Heart right ventricle (tissue), 16 donors: Measurements from ENCODE around the gene HABP2. TPM values are rescaled to one million over a fixed set of nuclear protein-coding genes. Genes with fewer than 3 reads are reported as not detected.

Source experiments
- ATAC-seq, 8 donors: fragments of 200-7000 bp; cut with Tn5 transposase; one replicate each; pipeline ENCODE4 v1.9.1; 2020; ENCODE audit warnings: mild to moderate bottlenecking in 8 of 8, moderate library complexity in 8 of 8, moderate number of reproducible peaks in 1 of 8
- DNase-seq, 2 donors: peaks; one replicate each; pipeline ENCODE4 v3.0.0-alpha.2; 2020
- H3K27ac ChIP-seq, 10 donors: fragments of 200-600 bp; sonication (generic) in 2 of 10; one replicate each; pipeline versions ENCODE4 v1.5.0 to v1.8.0; 2020 to 2022; ENCODE audit warnings: mild to moderate bottlenecking in 3 of 10
- H3K27me3 ChIP-seq, 7 donors: fragments of 200-600 bp; one replicate each; pipeline ENCODE4 v1.8.0; 2021 to 2022; ENCODE audit warnings: mild to moderate bottlenecking in 2 of 7
- H3K36me3 ChIP-seq, 9 donors: fragments of 200-600 bp; sonication (generic) in 1 of 9; one replicate each; pipeline versions ENCODE4 v1.5.0 to v1.8.0; 2020 to 2022; ENCODE audit warnings: mild to moderate bottlenecking in 2 of 9
- H3K4me1 ChIP-seq, 9 donors: fragments of 200-600 bp; sonication (generic) in 1 of 9; one replicate each; pipeline versions ENCODE4 v1.5.0 to v1.8.0; 2020 to 2022; ENCODE audit warnings: mild to moderate bottlenecking in 4 of 9
- H3K4me3 ChIP-seq, 10 donors: fragments of 200-600 bp; sonication (generic) in 2 of 10; one replicate each; pipeline versions ENCODE4 v1.5.0 to v1.8.0; 2020 to 2022; ENCODE audit warnings: mild to moderate bottlenecking in 7 of 10, moderate library complexity in 2 of 10
- H3K9me3 ChIP-seq, 11 donors: fragments of 200-600 bp in 10 of 11; sonication (generic) in 2 of 11; one replicate each; pipeline versions ENCODE4 v1.5.0 to v1.8.0; 2013 to 2022; ENCODE audit warnings: mild to moderate bottlenecking in 2 of 11, control low read depth in 1 of 11, moderate library complexity in 1 of 11
- WGBS, 2 donors: extraction: QIAGEN DNeasy Blood & Tissue Kit; methylation state at CpG; one replicate each; pipeline ENCODE4 v1.1.7; 2013; ENCODE audit warnings: inconsistent platforms in 1 of 2; 5-methylcytosine and 5-hydroxymethylcytosine counted together
- intact Hi-C, 10 donors: fragments of 100-400 bp; cut with DNase I; formaldehyde crosslinking; loops; one replicate each; pipeline versions ENCODE4 v1.11.1 to v1.14.2; 2022
- polyA plus RNA-seq, 2 donors: library from polyadenylated mRNA; stranded (reverse); fragments of 200-250 nt; gene quantifications; one replicate each; pipeline ENCODE4 v1.2.3, GENCODE V29; 2013
- total RNA-seq, 10 donors: library from RNA; stranded (reverse); fragmentation: NEBNext Ultra II Directional in 3 of 10; extraction: Animal tissue kit (Norgen Biotek cat#: 25700) in 3 of 10; gene quantifications; one replicate each; pipeline versions ENCODE4 v1.2.1 to v1.2.4, GENCODE V29; 2021 to 2023
- TF ChIP-seq, protein P1 (sequence below), 9 donors: fragments of 200-600 bp; sonication (generic) in 2 of 9; IDR thresholded peaks; one replicate each; pipeline versions ENCODE4 v1.5.0 to v1.8.0; 2021 to 2022; ENCODE audit warnings: antibody characterized with exemption in 9 of 9, mild to moderate bottlenecking in 5 of 9, moderate library complexity in 1 of 9
- donor health status: Arrhythmogenic right ventricular cardiomyopathy.
- donor health status: ischemic (EF 13 %, LVEDD 7.1; RV severe dilation, severe dysfunction).
- donor health status: healthy with polysubstance abuse.
- donor health status: DM: no; HTN: yes; CAD: no.
- donor health status: DM: no; HTN: no; CAD: no.
- donor health status: ischemic (EF 25% LVEDD 6.9; RV normal size, moderate dysfunction).
- donor health status: ischemic (EF 25% LVEDD 5.7; RV mildly dilated, moderate dysfunction).
- donor health status: healthy.
- donor health status: DM: yes; HTN: yes; CAD: no.
- donor health status: Ischemic cardiomyopathy.
- donor health status: ischemic (EF 35%, LVEDD 5.7; RV mildly dilated, moderate dysfunction).
- donor health status: nonischemic (EF 11% LVEDD 7.7; RV severe dilation, severe dysfunction).
- donor health status: DM: yes; HTN: yes; CAD: no.
- donor health status: PGD.
- donor health status: ischemic (EF 29% LVEDD 5.4; RV normal size, mild dysfunction).
- donor health status: nonischemic (EF 23%, LVEDD 6.1; RV moderate dilation, normal function).

HABP2 gene
- total and polyA plus RNA-seq, 12 donors: 0.12 to 0.51 TPM; not detected in 10

DNA sequence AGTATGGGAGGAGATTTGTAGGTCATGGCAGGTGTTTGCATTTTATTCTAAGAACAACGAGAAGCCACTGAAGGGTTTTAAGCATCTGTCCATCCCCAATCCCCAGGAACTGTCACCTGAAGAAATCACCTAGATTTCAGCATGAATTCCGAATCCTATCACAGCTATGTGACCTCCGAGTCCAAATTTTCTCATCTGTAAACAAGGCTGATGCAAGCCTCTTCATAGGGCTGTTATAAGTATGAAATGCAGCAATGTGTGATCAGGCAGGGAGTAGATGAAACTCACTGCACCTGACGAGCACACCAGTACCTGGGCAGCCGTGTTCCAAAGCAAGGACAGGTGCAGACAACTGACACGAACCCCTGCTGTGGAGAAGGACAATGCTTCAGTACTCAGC lies 14.0 kb downstream of the HABP2 start:
- WGBS, 2 donors: 69 to 75% methylated on average over 6 of the region's 6 CpGs
- ATAC-seq (no peak), DNase-seq (no peak)
- Histone ChIP-seq H3K4me1 (peaks cover 0 to 8% (median 0%) of the 10 kb centered on the region in 9 donors), H3K36me3 (no peaks in the 10 kb centered on the region), H3K27me3 (peaks cover 0 to 6% (median 0%) of the 10 kb centered on the region in 7 donors), H3K9me3 (no peaks in the 10 kb centered on the region), H3K27ac (no peak overlapping the region), H3K4me3 (no peak overlapping the region)
- intact Hi-C loops: loop anchor here in 1 of 10 donors (10.0 kb wide), 1 partner anchor 1092 kb away; no protein-coding TSS in a partner anchor
- TF ChIP-seq, protein P1, sequence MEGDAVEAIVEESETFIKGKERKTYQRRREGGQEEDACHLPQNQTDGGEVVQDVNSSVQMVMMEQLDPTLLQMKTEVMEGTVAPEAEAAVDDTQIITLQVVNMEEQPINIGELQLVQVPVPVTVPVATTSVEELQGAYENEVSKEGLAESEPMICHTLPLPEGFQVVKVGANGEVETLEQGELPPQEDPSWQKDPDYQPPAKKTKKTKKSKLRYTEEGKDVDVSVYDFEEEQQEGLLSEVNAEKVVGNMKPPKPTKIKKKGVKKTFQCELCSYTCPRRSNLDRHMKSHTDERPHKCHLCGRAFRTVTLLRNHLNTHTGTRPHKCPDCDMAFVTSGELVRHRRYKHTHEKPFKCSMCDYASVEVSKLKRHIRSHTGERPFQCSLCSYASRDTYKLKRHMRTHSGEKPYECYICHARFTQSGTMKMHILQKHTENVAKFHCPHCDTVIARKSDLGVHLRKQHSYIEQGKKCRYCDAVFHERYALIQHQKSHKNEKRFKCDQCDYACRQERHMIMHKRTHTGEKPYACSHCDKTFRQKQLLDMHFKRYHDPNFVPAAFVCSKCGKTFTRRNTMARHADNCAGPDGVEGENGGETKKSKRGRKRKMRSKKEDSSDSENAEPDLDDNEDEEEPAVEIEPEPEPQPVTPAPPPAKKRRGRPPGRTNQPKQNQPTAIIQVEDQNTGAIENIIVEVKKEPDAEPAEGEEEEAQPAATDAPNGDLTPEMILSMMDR (IDR thresholded peaks at IDR 0.05): no peak

- TF ChIP-seq, protein P1 (IDR thresholded peaks at IDR 0.05): no peak
These were observed 16.7 kb downstream of the HABP2 start for GRCh38 chr10:113569576-113569975.

GRCh38 chr10:113572520-113573290 lies 19.9 kb downstream of the HABP2 start:
- intact Hi-C loops: no loop called here
- TF ChIP-seq, protein P1 (IDR thresholded peaks at IDR 0.05): no peak
- no peak for DNase-seq
- no peaks in the 10 kb centered on the region for H3K36me3 ChIP-seq
- H3K4me1 ChIP-seq: peaks cover 0 to 4% (median 0%) of the 10 kb centered on the region in 9 donors
- no peak overlapping the region for H3K27ac ChIP-seq
- H3K27me3 ChIP-seq: peaks cover 0 to 6% (median 0%) of the 10 kb centered on the region in 7 donors
- ATAC-seq: no peak
- 23 to 24% methylated on average over 11 of the region's 11 CpGs for WGBS, 2 donors
- H3K4me3 ChIP-seq: no peak overlapping the region
- H3K9me3 ChIP-seq: no peaks in the 10 kb centered on the region

More at GRCh38 chr10:113569576-113569975, 16.7 kb downstream of the HABP2 start:
- no peak overlapping the region for H3K27ac ChIP-seq
- peak; percentile 58 to 88 (median 80) for ATAC-seq
- no peaks in the 10 kb centered on the region for H3K9me3 ChIP-seq
- peaks cover 0 to 6% (median 0%) of the 10 kb centered on the region in 7 donors for H3K27me3 ChIP-seq
- peaks cover 0 to 4% (median 0%) of the 10 kb centered on the region in 9 donors for H3K4me1 ChIP-seq
- H3K36me3 ChIP-seq: no peaks in the 10 kb centered on the region
- 29 to 36% methylated on average over 8 of the region's 8 CpGs for WGBS, 2 donors
- DNase-seq: peak; percentile 31 to 56
- intact Hi-C loops: loop anchor here in 1 of 10 donors (10.0 kb wide), 1 partner anchor 1095 kb away; no protein-coding TSS in a partner anchor
- no peak overlapping the region for H3K4me3 ChIP-seq

GRCh38 chr10:113573368-113573767 lies 20.5 kb downstream of the HABP2 start:
- H3K4me1 ChIP-seq: peaks cover 0 to 4% (median 0%) of the 10 kb centered on the region in 9 donors
- H3K36me3 ChIP-seq: no peaks in the 10 kb centered on the region
- TF ChIP-seq, protein P1 (IDR thresholded peaks at IDR 0.05): no peak
- intact Hi-C loops: no loop called here
- no peak overlapping the region for H3K4me3 ChIP-seq
- no peaks in the 10 kb centered on the region for H3K9me3 ChIP-seq
- DNase-seq: no peak
- no peak overlapping the region for H3K27ac ChIP-seq
- WGBS, 2 donors: 78 to 86% methylated on average over 1 of the region's 1 CpG
- peaks cover 0 to 6% (median 0%) of the 10 kb centered on the region in 7 donors for H3K27me3 ChIP-seq
- no peak for ATAC-seq
